Heart right ventricle (tissue), 16 donors: ENCODE data around the gene PIPOX. TPM values are rescaled to one million over a fixed set of nuclear protein-coding genes. Genes with fewer than 3 reads are reported as not detected.

Source experiments
- ATAC-seq, 8 donors: fragments of 200-7000 bp; cut with Tn5 transposase; one replicate each; pipeline ENCODE4 v1.9.1; 2020; ENCODE audit warnings: mild to moderate bottlenecking in 8 of 8, moderate library complexity in 8 of 8, moderate number of reproducible peaks in 1 of 8
- DNase-seq, 2 donors: peaks; one replicate each; pipeline ENCODE4 v3.0.0-alpha.2; 2020
- H3K27ac ChIP-seq, 10 donors: fragments of 200-600 bp; sonication (generic) in 2 of 10; one replicate each; pipeline versions ENCODE4 v1.5.0 to v1.8.0; 2020 to 2022; ENCODE audit warnings: mild to moderate bottlenecking in 3 of 10
- H3K27me3 ChIP-seq, 7 donors: fragments of 200-600 bp; one replicate each; pipeline ENCODE4 v1.8.0; 2021 to 2022; ENCODE audit warnings: mild to moderate bottlenecking in 2 of 7
- H3K36me3 ChIP-seq, 9 donors: fragments of 200-600 bp; sonication (generic) in 1 of 9; one replicate each; pipeline versions ENCODE4 v1.5.0 to v1.8.0; 2020 to 2022; ENCODE audit warnings: mild to moderate bottlenecking in 2 of 9
- H3K4me1 ChIP-seq, 9 donors: fragments of 200-600 bp; sonication (generic) in 1 of 9; one replicate each; pipeline versions ENCODE4 v1.5.0 to v1.8.0; 2020 to 2022; ENCODE audit warnings: mild to moderate bottlenecking in 4 of 9
- H3K4me3 ChIP-seq, 10 donors: fragments of 200-600 bp; sonication (generic) in 2 of 10; one replicate each; pipeline versions ENCODE4 v1.5.0 to v1.8.0; 2020 to 2022; ENCODE audit warnings: mild to moderate bottlenecking in 7 of 10, moderate library complexity in 2 of 10
- H3K9me3 ChIP-seq, 11 donors: fragments of 200-600 bp in 10 of 11; sonication (generic) in 2 of 11; one replicate each; pipeline versions ENCODE4 v1.5.0 to v1.8.0; 2013 to 2022; ENCODE audit warnings: mild to moderate bottlenecking in 2 of 11, control low read depth in 1 of 11, moderate library complexity in 1 of 11
- CTCF ChIP-seq, 9 donors: fragments of 200-600 bp; sonication (generic) in 2 of 9; IDR thresholded peaks; one replicate each; pipeline versions ENCODE4 v1.5.0 to v1.8.0; 2021 to 2022; ENCODE audit warnings: antibody characterized with exemption in 9 of 9, mild to moderate bottlenecking in 5 of 9, moderate library complexity in 1 of 9
- WGBS, 2 donors: extraction: QIAGEN DNeasy Blood & Tissue Kit; methylation state at CpG; one replicate each; pipeline ENCODE4 v1.1.7; 2013; ENCODE audit warnings: inconsistent platforms in 1 of 2; 5-methylcytosine and 5-hydroxymethylcytosine counted together
- intact Hi-C, 10 donors: fragments of 100-400 bp; cut with DNase I; formaldehyde crosslinking; loops; one replicate each; pipeline versions ENCODE4 v1.11.1 to v1.14.2; 2022
- polyA plus RNA-seq, 2 donors: library from polyadenylated mRNA; stranded (reverse); fragments of 200-250 nt; gene quantifications; one replicate each; pipeline ENCODE4 v1.2.3, GENCODE V29; 2013
- total RNA-seq, 10 donors: library from RNA; stranded (reverse); fragmentation: NEBNext Ultra II Directional in 3 of 10; extraction: Animal tissue kit (Norgen Biotek cat#: 25700) in 3 of 10; gene quantifications; one replicate each; pipeline versions ENCODE4 v1.2.1 to v1.2.4, GENCODE V29; 2021 to 2023
- donor health status: Arrhythmogenic right ventricular cardiomyopathy.
- donor health status: ischemic (EF 13 %, LVEDD 7.1; RV severe dilation, severe dysfunction).
- donor health status: healthy with polysubstance abuse.
- donor health status: DM: no; HTN: yes; CAD: no.
- donor health status: DM: no; HTN: no; CAD: no.
- donor health status: ischemic (EF 25% LVEDD 6.9; RV normal size, moderate dysfunction).
- donor health status: ischemic (EF 25% LVEDD 5.7; RV mildly dilated, moderate dysfunction).
- donor health status: healthy.
- donor health status: DM: yes; HTN: yes; CAD: no.
- donor health status: Ischemic cardiomyopathy.
- donor health status: ischemic (EF 35%, LVEDD 5.7; RV mildly dilated, moderate dysfunction).
- donor health status: nonischemic (EF 11% LVEDD 7.7; RV severe dilation, severe dysfunction).
- donor health status: DM: yes; HTN: yes; CAD: no.
- donor health status: PGD.
- donor health status: ischemic (EF 29% LVEDD 5.4; RV normal size, mild dysfunction).
- donor health status: nonischemic (EF 23%, LVEDD 6.1; RV moderate dilation, normal function).

Gene PIPOX
- total and polyA plus RNA-seq, 12 donors, result 0.12 to 4.1 (median 0.76) TPM; not detected in 2

DNA sequence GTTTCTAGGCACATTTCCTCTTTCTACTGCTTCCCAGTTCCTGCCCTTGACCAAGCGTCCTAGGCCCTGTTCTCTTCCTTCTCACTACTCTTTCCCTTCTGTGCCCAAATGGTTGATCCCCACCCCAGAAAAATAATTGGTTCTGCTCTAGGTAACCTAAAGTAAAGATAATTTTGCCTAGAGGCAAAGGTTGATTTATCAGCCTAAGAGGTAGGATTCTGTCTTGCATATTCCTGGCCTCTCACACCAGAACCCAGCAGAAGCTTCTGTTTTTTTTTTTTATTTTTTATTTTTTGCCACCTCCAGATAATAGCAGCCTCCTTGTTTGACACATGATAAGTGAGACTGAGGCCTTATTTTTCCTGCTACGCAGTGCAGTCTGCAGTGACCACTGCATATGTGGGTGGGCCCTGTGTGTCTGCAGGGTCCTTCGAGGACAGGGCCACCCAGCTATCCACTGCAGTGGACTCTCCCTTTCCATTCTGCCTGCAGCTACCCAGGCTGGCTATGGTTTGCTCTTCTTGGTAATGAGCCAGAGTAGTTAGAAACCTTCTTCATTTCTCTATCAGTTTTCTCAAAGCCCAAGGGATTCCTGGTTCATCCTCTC, 701 bp downstream of the PIPOX start:
- intact Hi-C loops, result no loop called here
- Histone ChIP-seq H3K36me3 (no peaks in the 10 kb centered on the region), H3K4me1 (peaks cover 0 to 39% (median 9%) of the 10 kb centered on the region in 9 donors), H3K4me3 (no peak overlapping the region), H3K27ac (peak overlapping the region in 1 of 10 donors; percentile 70), H3K27me3 (peaks cover 0 to 22% (median 4%) of the 10 kb centered on the region in 7 donors), H3K9me3 (no peaks in the 10 kb centered on the region)
- peak in 1 of 8 donors; percentile 28 for ATAC-seq
- TF ChIP-seq CTCF (IDR thresholded peaks at IDR 0.05), result no peak
- WGBS, 2 donors, result 80 to 92% methylated on average over 3 of the region's 3 CpGs
- no peak for DNase-seq

GRCh38 chr17:29045026-29045425, 2.1 kb downstream of the PIPOX start:
- peaks cover 0 to 37% (median 9%) of the 10 kb centered on the region in 9 donors for H3K4me1 ChIP-seq
- TF ChIP-seq CTCF (IDR thresholded peaks at IDR 0.05), result no peak
- no peak for ATAC-seq
- H3K27me3 ChIP-seq, result peaks cover 0 to 18% (median 3%) of the 10 kb centered on the region in 7 donors
- H3K4me3 ChIP-seq, result no peak overlapping the region
- H3K27ac ChIP-seq, result no peak overlapping the region
- no peak for DNase-seq
- intact Hi-C loops, result no loop called here
- H3K36me3 ChIP-seq, result no peaks in the 10 kb centered on the region
- no peaks in the 10 kb centered on the region for H3K9me3 ChIP-seq
- WGBS, 2 donors, result 94 to 97% methylated on average over 4 of the region's 4 CpGs

GRCh38 chr17:29045734-29046472, 3.0 kb downstream of the PIPOX start:
- Histone ChIP-seq H3K27me3 (peaks cover 0 to 18% (median 0%) of the 10 kb centered on the region in 7 donors), H3K9me3 (no peaks in the 10 kb centered on the region), H3K4me1 (peaks cover 0 to 35% (median 9%) of the 10 kb centered on the region in 9 donors), H3K4me3 (no peak overlapping the region), H3K27ac (no peak overlapping the region), H3K36me3 (no peaks in the 10 kb centered on the region)
- intact Hi-C loops, result no loop called here
- WGBS, 2 donors, result 63 to 67% methylated on average over 7 of the region's 7 CpGs
- DNase-seq (no peak), ATAC-seq (no peak)
- TF ChIP-seq CTCF (IDR thresholded peaks at IDR 0.05), result no peak

GRCh38 chr17:29046473-29046839, 3.5 kb downstream of the PIPOX start:
- H3K4me1 ChIP-seq, result peaks cover 0 to 35% (median 9%) of the 10 kb centered on the region in 9 donors
- ATAC-seq, result no peak
- H3K4me3 ChIP-seq, result no peak overlapping the region
- peaks cover 0 to 18% (median 0%) of the 10 kb centered on the region in 7 donors for H3K27me3 ChIP-seq
- H3K9me3 ChIP-seq, result no peaks in the 10 kb centered on the region
- WGBS, 2 donors, result 82 to 84% methylated on average over 5 of the region's 5 CpGs
- H3K27ac ChIP-seq, result no peak overlapping the region
- DNase-seq, result no peak
- intact Hi-C loops, result no loop called here
- H3K36me3 ChIP-seq, result no peaks in the 10 kb centered on the region
- TF ChIP-seq CTCF (IDR thresholded peaks at IDR 0.05), result no peak
